Measurements from ENCODE around the gene LAIR1.

- TF ChIP-seq POLR2A (IDR thresholded peaks at IDR 0.05; ENCODE audit: low read depth, low read length): no peak
- TF ChIP-seq POLR2AphosphoS5 (IDR thresholded peaks at IDR 0.05; ENCODE audit: low read depth, low read length): no peak
- no peak for TF ChIP-seq TAF1 (IDR thresholded peaks at IDR 0.05; ENCODE audit: low read depth, low read length)
These were observed 35.1 kb downstream of the LAIR1 start for GRCh38 chr19:54329476-54330165.

Measured in GM12891 (cell line).